ENCODE results near the gene DPP6.

- TF ChIP-seq CTCF (conservative IDR thresholded peaks at IDR 0.05; ENCODE audit: low read length) (no peak), EZH2phosphoT487 (IDR thresholded peaks at IDR 0.05; ENCODE audit: borderline replicate concordance) (no peak)
Observed at GRCh38 chr7:154442939-154443338, 390.7 kb downstream of the DPP6 start.

All from Loucy (cell line).